Effector memory CD8-positive, alpha-beta T cell (primary cell): ENCODE data around the gene RBM15B.
A peak's percentile ranks its signal among the peaks of the same experiment; 100 is the strongest.

Experiments used
- ATAC-seq: fragments of 150-1000 bp; cut with Tn5 transposase; replicated peaks from 2 replicates; pipeline ENCODE4 v1.10.0; 2021; ENCODE audit warnings: mild to moderate bottlenecking, moderate library complexity
- DNase-seq, 3 experiments: peaks; one replicate each; pipeline ENCODE4 v3.0.0; 2021
- H3K27ac Mint-ChIP-seq, 2 donors: one replicate each; pipeline ENCODE4 v1.8.0; 2022; ENCODE audit warnings: mild to moderate bottlenecking in 2 of 2, mixed read lengths in 2 of 2, moderate library complexity in 2 of 2
- H3K27me3 Mint-ChIP-seq, 2 donors: one replicate each; pipeline ENCODE4 v1.8.0; 2022; ENCODE audit warnings: mixed read lengths in 2 of 2
- H3K36me3 Mint-ChIP-seq: one replicate; pipeline ENCODE4 v1.8.0; 2022; ENCODE audit warnings: mild to moderate bottlenecking, moderate library complexity, mixed read lengths; ENCODE audit not compliant: insufficient read depth
- H3K4me1 Mint-ChIP-seq, 2 donors: one replicate each; pipeline ENCODE4 v1.8.0; 2022; ENCODE audit warnings: low read depth in 2 of 2, mixed read lengths in 2 of 2
- H3K4me3 Mint-ChIP-seq, 2 donors: one replicate each; pipeline ENCODE4 v1.8.0; 2022; ENCODE audit warnings: mild to moderate bottlenecking in 2 of 2, mixed read lengths in 2 of 2, moderate library complexity in 2 of 2
- H3K9me3 Mint-ChIP-seq, 2 donors: one replicate each; pipeline ENCODE4 v1.8.0; 2022; ENCODE audit warnings: mixed read lengths in 2 of 2

Gene RBM15B

DNA sequence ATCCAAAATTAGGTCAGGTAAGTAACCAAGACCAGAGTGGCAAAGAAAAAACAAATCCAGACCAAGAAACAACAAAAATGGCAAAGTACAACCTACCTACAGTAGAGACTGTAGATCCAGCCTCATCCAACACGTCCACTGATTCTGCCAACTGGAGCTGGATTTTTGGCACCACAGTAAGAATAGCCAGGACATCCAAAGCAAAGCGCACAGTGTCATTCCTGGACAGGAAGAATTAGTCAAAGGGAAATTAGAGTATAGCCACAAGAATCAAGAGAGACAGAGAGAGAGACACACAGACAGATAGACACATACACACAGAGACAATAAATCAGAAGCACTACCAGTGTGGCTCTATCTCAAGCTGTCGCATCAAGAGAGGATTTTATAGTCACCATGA, 31.1 kb downstream of the RBM15B start:
- no peak for DNase-seq
- no peak for ATAC-seq
- Mint-ChIP-seq H3K4me3 (no peak overlapping the region), H3K36me3 (peaks cover 82% of the 10 kb centered on the region), H3K27me3 (no peaks in the 10 kb centered on the region), H3K27ac (peak overlapping the region in 1 of 2 donors; percentile 72), H3K9me3 (no peaks in the 10 kb centered on the region), H3K4me1 (no peaks in the 10 kb centered on the region)

DNA sequence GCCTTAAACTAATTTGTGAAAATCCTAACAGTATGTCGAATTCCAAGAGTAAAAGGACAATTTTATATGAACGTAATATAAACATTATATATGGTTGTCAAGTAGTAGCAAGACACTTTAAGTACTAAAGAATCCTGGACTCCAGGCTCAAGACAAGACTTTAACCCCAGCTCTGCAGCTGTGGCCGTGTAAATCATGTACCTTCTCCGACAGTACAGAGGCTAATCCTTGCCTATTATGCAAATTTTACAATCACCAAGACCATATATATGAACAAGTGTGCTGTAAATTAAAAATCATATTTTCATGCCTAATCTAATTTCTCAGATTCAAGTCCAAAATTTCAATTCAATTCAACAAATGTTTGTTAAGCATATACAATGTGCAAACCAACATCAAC, 35.8 kb downstream of the RBM15B start:
- ATAC-seq (no peak), DNase-seq (no peak)
- H3K27ac Mint-ChIP-seq, result no peak overlapping the region
- no peaks in the 10 kb centered on the region for H3K9me3 Mint-ChIP-seq
- H3K27me3 Mint-ChIP-seq, result no peaks in the 10 kb centered on the region
- no peaks in the 10 kb centered on the region for H3K4me1 Mint-ChIP-seq
- peaks cover 91% of the 10 kb centered on the region for H3K36me3 Mint-ChIP-seq
- H3K4me3 Mint-ChIP-seq, result no peak overlapping the region

DNA sequence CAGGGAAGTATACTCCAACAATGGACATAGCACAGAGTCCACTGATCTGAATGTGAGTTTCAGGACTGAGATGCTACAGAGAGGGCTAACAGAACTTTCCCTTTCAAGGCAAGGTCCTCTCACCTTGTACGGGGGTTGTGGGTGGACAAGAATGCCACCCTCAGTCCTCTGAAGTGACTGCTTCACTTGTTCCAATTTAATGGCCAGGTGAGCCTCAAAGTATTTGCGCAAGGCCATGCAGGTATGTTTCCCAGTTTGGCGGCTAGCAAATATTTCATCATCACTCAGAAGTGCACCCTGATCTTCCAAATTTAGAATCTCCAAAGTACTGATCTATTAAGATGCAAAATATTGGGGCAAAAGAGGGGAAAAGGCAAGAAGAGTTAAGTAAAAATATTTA, 38.1 kb downstream of the RBM15B start:
- DNase-seq (no peak), ATAC-seq (no peak)
- H3K36me3 Mint-ChIP-seq, result peaks cover 87% of the 10 kb centered on the region
- no peaks in the 10 kb centered on the region for H3K9me3 Mint-ChIP-seq
- no peaks in the 10 kb centered on the region for H3K4me1 Mint-ChIP-seq
- H3K27ac Mint-ChIP-seq, result peak overlapping the region in 1 of 2 donors; percentile 25
- H3K27me3 Mint-ChIP-seq, result no peaks in the 10 kb centered on the region
- no peak overlapping the region for H3K4me3 Mint-ChIP-seq

DNA sequence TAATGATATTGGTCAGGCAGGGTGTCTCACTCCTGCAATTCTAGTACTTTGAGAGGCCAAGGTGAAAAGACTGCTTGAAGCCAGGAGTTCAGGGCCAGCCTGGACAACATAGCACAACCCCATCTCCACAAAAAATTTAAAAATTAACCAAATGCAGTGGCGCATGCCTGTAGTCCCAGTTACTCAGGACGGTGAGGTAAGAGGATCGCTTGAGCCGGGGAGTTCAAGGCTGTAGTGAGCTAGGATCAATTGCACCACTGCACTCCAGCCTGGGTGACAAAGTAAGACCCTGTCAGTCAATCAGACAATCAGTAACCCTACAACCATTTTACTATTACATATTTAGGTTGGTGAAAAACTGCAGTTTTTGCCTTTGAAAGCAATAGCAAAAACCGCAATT, 43.0 kb downstream of the RBM15B start:
- Mint-ChIP-seq H3K36me3 (peaks cover 79% of the 10 kb centered on the region), H3K9me3 (no peaks in the 10 kb centered on the region), H3K27ac (no peak overlapping the region), H3K27me3 (no peaks in the 10 kb centered on the region), H3K4me3 (no peak overlapping the region), H3K4me1 (peaks cover 2 to 7% of the 10 kb centered on the region in 2 donors)
- DNase-seq (no peak), ATAC-seq (no peak)

DNA sequence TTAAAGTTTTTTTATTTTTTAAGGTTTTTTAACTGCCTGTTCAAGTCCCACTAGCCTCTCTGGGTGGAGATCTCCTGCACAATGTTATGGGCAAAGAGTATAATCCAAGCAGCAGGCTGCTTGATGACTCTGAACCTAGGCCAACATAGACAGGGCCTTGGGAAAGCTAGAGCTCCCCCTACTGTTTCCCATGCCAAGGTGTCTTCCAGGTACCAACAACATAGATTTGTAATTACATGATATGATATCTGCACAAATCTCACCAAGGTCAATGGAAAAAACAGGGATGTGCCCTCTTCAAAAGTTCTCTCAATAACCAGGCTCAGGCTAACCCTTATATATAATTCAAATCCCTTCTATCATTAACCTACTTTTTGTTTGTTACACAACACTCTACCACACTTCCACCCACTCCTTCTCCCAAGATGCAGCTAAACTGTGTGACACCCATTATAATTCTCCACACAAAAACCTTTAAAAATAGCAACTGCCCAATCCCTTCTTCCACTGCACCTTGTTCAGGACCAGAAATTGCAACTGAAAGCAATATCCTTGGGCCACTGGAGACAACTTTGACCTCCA, 43.8 kb downstream of the RBM15B start:
- DNase-seq, result peak; percentile 22 to 39 (median 36)
- peaks cover 2 to 7% of the 10 kb centered on the region in 2 donors for H3K4me1 Mint-ChIP-seq
- peak; percentile 87 for ATAC-seq
- H3K9me3 Mint-ChIP-seq, result no peaks in the 10 kb centered on the region
- H3K4me3 Mint-ChIP-seq, result no peak overlapping the region
- H3K36me3 Mint-ChIP-seq, result peaks cover 79% of the 10 kb centered on the region
- H3K27me3 Mint-ChIP-seq, result no peaks in the 10 kb centered on the region
- H3K27ac Mint-ChIP-seq, result peak overlapping the region in 1 of 2 donors; percentile 17

DNA sequence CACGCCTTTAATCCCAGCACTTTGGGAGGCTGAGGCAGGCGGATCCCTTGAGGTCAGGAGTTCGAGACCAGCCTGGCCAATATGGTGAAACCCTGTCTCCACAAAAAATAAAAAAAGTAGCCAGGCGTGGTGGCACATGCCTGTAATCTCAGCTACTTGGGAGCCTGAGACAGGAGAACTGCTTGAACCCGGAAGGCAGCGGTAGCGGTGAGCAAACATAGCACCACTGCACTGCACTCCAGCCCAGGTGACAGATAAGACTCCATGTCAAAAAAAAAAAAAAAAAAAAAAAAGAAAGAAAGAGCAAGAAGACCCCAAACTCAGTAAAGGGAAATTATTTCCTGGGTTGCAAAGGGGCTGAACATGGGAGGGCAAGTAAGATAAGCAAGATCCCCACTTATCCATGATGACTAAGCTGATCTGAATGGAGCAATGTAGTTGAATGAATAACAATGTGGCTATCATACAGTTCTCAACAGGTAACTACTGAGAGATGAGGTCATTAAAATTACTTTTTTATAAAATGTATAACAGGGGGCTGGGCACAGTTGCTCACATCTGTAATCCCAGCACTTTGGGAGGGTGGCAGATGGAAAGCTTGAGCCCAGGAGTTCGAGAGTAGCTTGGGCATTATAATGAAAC, 46.0 kb downstream of the RBM15B start:
- Mint-ChIP-seq H3K27me3 (no peaks in the 10 kb centered on the region), H3K36me3 (peaks cover 72% of the 10 kb centered on the region), H3K4me1 (peaks cover 8 to 12% of the 10 kb centered on the region in 2 donors), H3K9me3 (no peaks in the 10 kb centered on the region), H3K27ac (peak overlapping the region; percentile 8 to 44), H3K4me3 (no peak overlapping the region)
- DNase-seq (no peak), ATAC-seq (no peak)

DNA sequence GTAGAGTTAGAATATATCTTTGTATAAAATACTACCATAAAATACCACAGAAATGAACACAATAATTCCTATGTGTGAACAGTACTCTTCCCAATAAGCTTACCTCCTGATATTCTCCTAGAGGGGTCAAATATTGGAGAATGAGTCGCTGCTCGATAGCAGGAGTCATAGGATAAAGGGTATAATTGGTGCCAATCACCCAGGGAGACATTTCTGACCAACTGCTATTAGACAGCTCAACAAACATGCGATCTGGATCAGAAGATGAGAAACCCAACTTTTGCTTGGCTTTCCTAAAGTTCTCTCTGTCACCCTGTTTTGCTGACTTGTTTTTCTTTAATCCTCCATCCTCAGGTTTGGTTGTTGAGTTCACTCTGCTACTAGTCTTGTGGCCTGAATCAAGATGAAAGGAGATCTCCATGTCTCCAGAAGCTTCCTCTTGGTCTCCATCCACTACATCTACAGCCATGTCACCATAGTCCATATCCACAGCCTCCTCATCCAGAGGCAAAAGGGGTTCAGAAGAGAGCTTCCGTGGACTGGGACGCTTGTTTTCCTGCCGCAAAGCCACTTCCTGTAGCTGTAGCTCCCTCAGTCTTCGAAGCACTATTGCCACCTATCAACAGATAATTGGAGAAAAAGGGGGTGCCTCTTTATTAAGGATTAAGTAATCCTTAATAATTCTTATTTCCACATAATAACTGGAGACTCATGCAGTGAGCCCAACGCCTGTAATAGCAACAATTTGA, 50.4 kb downstream of the RBM15B start:
- Mint-ChIP-seq H3K36me3 (peaks cover 68% of the 10 kb centered on the region), H3K27ac (peak overlapping the region; percentile 77 to 81), H3K27me3 (no peaks in the 10 kb centered on the region), H3K4me1 (peaks cover 6 to 14% of the 10 kb centered on the region in 2 donors), H3K9me3 (no peaks in the 10 kb centered on the region), H3K4me3 (peak overlapping the region; percentile 24 to 25)
- ATAC-seq, result no peak
- no peak for DNase-seq

DNA sequence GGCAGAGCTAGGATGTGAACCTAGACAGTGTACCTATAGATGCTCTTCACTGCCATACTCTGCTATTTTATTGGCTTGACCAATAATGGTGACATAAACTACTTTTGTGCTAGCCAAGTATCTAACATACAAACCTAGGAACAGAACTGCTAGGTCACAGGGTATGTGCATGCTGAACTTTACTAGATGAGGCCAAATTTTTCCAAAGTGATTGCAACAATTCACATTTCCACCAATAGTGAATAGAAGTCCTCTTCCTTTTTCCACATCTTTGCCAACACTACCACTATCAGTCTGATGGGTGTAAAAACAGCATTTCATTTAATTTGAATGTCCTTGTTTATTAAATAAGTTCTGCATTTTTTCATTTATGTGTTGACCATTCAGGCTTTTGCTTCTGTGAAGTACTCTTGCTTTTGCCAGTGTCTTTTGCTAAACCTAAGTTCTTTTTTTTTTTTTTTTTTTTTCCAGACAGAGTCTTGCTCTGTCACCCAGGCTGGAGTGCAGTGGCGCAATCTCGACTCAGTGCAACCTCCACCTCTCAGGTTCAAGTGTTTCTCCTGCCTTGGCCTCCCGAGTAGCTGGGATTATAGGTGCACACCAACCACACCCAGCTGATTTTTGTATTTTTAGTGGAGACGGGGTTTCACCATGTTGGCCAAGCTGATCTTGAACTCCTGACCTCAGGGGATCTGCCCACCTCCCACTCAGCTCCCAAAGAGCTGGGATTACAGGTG, 54.6 kb downstream of the RBM15B start:
- Mint-ChIP-seq H3K4me1 (peaks cover 19 to 25% of the 10 kb centered on the region in 2 donors), H3K27ac (peak overlapping the region in 1 of 2 donors; percentile 71), H3K36me3 (peaks cover 26% of the 10 kb centered on the region), H3K9me3 (no peaks in the 10 kb centered on the region), H3K4me3 (no peak overlapping the region), H3K27me3 (no peaks in the 10 kb centered on the region)
- ATAC-seq (no peak), DNase-seq (no peak)
